ENCODE data around the gene LMF2.

DNA sequence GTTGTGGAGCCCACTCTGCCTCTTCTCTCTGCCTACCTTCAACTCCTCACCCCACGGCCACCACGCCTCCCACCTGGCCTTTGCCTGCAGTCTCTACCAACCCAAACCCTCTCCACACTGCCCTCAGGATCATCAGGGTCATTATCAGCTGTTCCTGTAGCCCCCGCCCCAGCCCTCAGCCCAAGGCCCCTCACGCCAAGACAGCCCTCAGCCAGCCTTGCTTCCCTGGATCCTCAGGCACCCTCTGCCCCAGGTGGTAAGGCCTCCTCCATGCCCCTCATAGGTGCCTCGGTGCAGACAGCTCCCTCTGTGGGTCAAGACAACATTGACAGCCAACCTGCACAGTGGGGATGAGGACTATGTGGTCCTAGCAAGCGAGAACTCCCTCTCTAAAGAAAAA lies 34.4 kb downstream of the LMF2 start:
- no peak for TF ChIP-seq POLR2A (IDR thresholded peaks at IDR 0.05)
- TF ChIP-seq, protein P1, sequence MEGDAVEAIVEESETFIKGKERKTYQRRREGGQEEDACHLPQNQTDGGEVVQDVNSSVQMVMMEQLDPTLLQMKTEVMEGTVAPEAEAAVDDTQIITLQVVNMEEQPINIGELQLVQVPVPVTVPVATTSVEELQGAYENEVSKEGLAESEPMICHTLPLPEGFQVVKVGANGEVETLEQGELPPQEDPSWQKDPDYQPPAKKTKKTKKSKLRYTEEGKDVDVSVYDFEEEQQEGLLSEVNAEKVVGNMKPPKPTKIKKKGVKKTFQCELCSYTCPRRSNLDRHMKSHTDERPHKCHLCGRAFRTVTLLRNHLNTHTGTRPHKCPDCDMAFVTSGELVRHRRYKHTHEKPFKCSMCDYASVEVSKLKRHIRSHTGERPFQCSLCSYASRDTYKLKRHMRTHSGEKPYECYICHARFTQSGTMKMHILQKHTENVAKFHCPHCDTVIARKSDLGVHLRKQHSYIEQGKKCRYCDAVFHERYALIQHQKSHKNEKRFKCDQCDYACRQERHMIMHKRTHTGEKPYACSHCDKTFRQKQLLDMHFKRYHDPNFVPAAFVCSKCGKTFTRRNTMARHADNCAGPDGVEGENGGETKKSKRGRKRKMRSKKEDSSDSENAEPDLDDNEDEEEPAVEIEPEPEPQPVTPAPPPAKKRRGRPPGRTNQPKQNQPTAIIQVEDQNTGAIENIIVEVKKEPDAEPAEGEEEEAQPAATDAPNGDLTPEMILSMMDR (IDR thresholded peaks at IDR 0.05), result no peak

All from breast epithelium (tissue), 3 donors.